GM12878 (cell line): ENCODE results near the gene KLHL24. TPM values are rescaled to one million over a fixed set of nuclear protein-coding genes. Genes with fewer than 3 reads are reported as not detected.

Source experiments
- ATAC-seq: fragments of 200-7000 bp; cut with Tn5 transposase; 3 replicates; pipeline ENCODE4 v1.9.1; 2020; ENCODE audit warnings: mild to moderate bottlenecking, moderate library complexity
- BruUV-seq: library from RNA; stranded (reverse); fragments of 400-500 nt; replicated peaks from 2 replicates; lab custom pipeline; 2021; lab: Mats Ljungman, UMichigan
- CTCF ChIA-PET: fragments of 300-600 bp; sonication (Branson Sonifier 250); formaldehyde crosslinking; extraction: SDS; loops from one replicate; lab custom pipeline; 2021; ENCODE audit warnings: inconsistent platforms; lab: Yijun Ruan, JAX
- POLR2A ChIA-PET: fragments of 350-600 bp; formaldehyde crosslinking; extraction: SDS; loops from one replicate; lab custom pipeline; 2021; ENCODE audit warnings: inconsistent platforms; lab: Charles Lee
- RAD21 ChIA-PET: fragments of 300-600 bp; sonication (Branson Sonifier 250); formaldehyde crosslinking; loops from one replicate; lab custom pipeline; 2023; ENCODE audit warnings: antibody characterized with exemption; ENCODE audit not compliant: unreplicated experiment; lab: Charles Lee
- SMC1A ChIA-PET: fragments of 300-600 bp; sonication (Branson Sonifier 250); formaldehyde crosslinking; loops from one replicate; lab custom pipeline; 2023; ENCODE audit not compliant: unreplicated experiment, uncharacterized antibody; lab: Charles Lee
- DNase-seq: peaks from one replicate; pipeline ENCODE4 v3.0.0-alpha.2; 2011; ENCODE audit warnings: low read depth, low spot score
- FAIRE-seq: peaks from 3 replicates; lab custom pipeline; 2011; peaks lifted over from hg19 to GRCh38; lab: Jason Lieb, UNC
- H2AFZ ChIP-seq: 2 replicates; pipeline ENCODE4 v1.6.0; 2011; ENCODE audit warnings: low read depth, low read length, control low read depth; ENCODE audit not compliant: control insufficient read depth
- H3K27ac ChIP-seq: 2 replicates; pipeline ENCODE4 v1.5.1; 2011; ENCODE audit warnings: control low read depth; ENCODE audit not compliant: control insufficient read depth, insufficient read depth
- H3K27me3 ChIP-seq, 2 experiments: replicated peaks in 1 of 2; 2 replicates each; pipeline versions ENCODE4 v1.6.0 to v1.6.1; 2011; ENCODE audit warnings: low read length in 1 of 2; ENCODE audit not compliant: control insufficient read depth in 2 of 2, insufficient read depth in 2 of 2
- H3K36me3 ChIP-seq, 2 experiments: 2 replicates each; pipeline ENCODE4 v1.5.1; 2011; ENCODE audit warnings: low read length in 1 of 2; ENCODE audit not compliant: control insufficient read depth in 2 of 2, insufficient read depth in 2 of 2
- H3K4me1 ChIP-seq: 2 replicates; pipeline ENCODE4 v1.6.1; 2011; ENCODE audit warnings: mild to moderate bottlenecking, low read length, moderate library complexity, mixed read lengths; ENCODE audit not compliant: control insufficient read depth, insufficient read depth
- H3K4me2 ChIP-seq: 2 replicates; pipeline ENCODE4 v1.6.0; 2011; ENCODE audit warnings: control low read depth; ENCODE audit not compliant: control insufficient read depth, insufficient read depth
- H3K4me3 ChIP-seq: fragments of 200-600 bp; sonication (generic); 2 replicates; pipeline ENCODE4 v1.5.1; 2016
- H3K79me2 ChIP-seq: 2 replicates; pipeline ENCODE4 v1.6.0; 2011; ENCODE audit warnings: low read length; ENCODE audit not compliant: control insufficient read depth, insufficient read depth
- H3K9ac ChIP-seq: 2 replicates; pipeline ENCODE4 v1.8.0; 2011; ENCODE audit warnings: low read length, control low read depth, mixed read lengths; ENCODE audit not compliant: control insufficient read depth, insufficient read depth
- H3K9me3 ChIP-seq: replicated peaks from 3 replicates; pipeline ENCODE4 v1.5.1; 2011; ENCODE audit warnings: mild to moderate bottlenecking, low read length; ENCODE audit not compliant: control insufficient read depth, insufficient read depth
- H4K20me1 ChIP-seq: 2 replicates; pipeline ENCODE4 v1.6.0; 2011; ENCODE audit not compliant: control insufficient read depth, insufficient read depth
- CEBPZ ChIP-seq: fragments of 150-350 bp; IDR thresholded peaks from 2 replicates; pipeline ENCODE4 v1.6.1; 2016; ENCODE audit warnings: low read depth, low read length
- FOXK2 ChIP-seq: fragments of 450-650 bp; IDR thresholded peaks from 2 replicates; pipeline ENCODE4 v1.6.1; 2017; ENCODE audit warnings: mild to moderate bottlenecking, moderate library complexity
- KDM1A ChIP-seq: fragments of 200-600 bp; sonication (generic); IDR thresholded peaks from 2 replicates; pipeline ENCODE4 v1.6.1; 2016; ENCODE audit warnings: borderline replicate concordance
- NFIC ChIP-seq: IDR thresholded peaks from 2 replicates; pipeline ENCODE4 v1.6.1; 2012; ENCODE audit warnings: low read depth, mild to moderate bottlenecking, inconsistent platforms, low read length, moderate library complexity
- RAD21 ChIP-seq: IDR thresholded peaks from 2 replicates; pipeline ENCODE4 v1.6.1; 2011; ENCODE audit warnings: mild to moderate bottlenecking, low read depth, low read length, moderate library complexity; ENCODE audit not compliant: insufficient read depth
- RAD51 ChIP-seq: fragments of 450-650 bp; IDR thresholded peaks from 2 replicates; pipeline ENCODE4 v1.6.1; 2016; ENCODE audit warnings: moderate library complexity, mild to moderate bottlenecking, inconsistent platforms
- SMC3 ChIP-seq: IDR thresholded peaks from 2 replicates; pipeline ENCODE4 v1.6.1; 2011; ENCODE audit warnings: low read length, improper control_type of control experiment, borderline replicate concordance
- SRF ChIP-seq, 2 experiments: IDR thresholded peaks; 2 replicates each; pipeline ENCODE4 v1.6.1; 2011; ENCODE audit warnings: low read depth in 2 of 2, low read length in 2 of 2, mild to moderate bottlenecking in 1 of 2, moderate library complexity in 1 of 2
- ZBTB40 ChIP-seq: fragments of 450-650 bp; IDR thresholded peaks from 2 replicates; pipeline ENCODE4 v1.6.1; 2016; ENCODE audit warnings: mild to moderate bottlenecking, moderate library complexity, borderline replicate concordance
- ZNF207 ChIP-seq: fragments of 450-650 bp; IDR thresholded peaks from 2 replicates; pipeline ENCODE4 v1.6.1; 2014; ENCODE audit warnings: antibody characterized with exemption, mild to moderate bottlenecking, borderline replicate concordance
- WGBS: methylation state at CpG from one replicate; pipeline ENCODE4 v1.1.6; 2016; ENCODE audit warnings: low lambda C conversion rate; ENCODE audit not compliant: insufficient replicate concordance, insufficient coverage; ENCODE audit errors: missing lambda C conversion rate; 5-methylcytosine and 5-hydroxymethylcytosine counted together
- in situ Hi-C: fragments of 300-500 bp; cut with MboI; formaldehyde crosslinking; loops from 9 replicates; pipeline ENCODE4 v1.14.3; 2018; ENCODE audit warnings: mixed read lengths
- intact Hi-C: fragments of 100-400 bp; cut with micrococcal nuclease; formaldehyde crosslinking; loops from one replicate; pipeline ENCODE4 v1.14.2; 2022; ENCODE audit not compliant: unreplicated experiment
- polyA plus RNA-seq, 11 experiments: library from polyadenylated mRNA; depleted of rRNA in 4 of 11; unstranded in 6 of 11; stranded (reverse) in 5 of 11; fragments of >200 nt; fragmentation: Nextera tagmentation in 4 of 11; fragmentation: Illumina TruSeq in 1 of 11; extraction: Ambion mirVana in 4 of 11; extraction: Trizol in 1 of 11; gene quantifications; 1 replicate in 1 of 11; 2 replicates in 10 of 11; pipeline versions ENCODE4 v1.2.1 to v1.2.3, GENCODE V29; 2011 to 2016; ENCODE audit warnings: inconsistent platforms in 2 of 11, missing spikeins in 2 of 11, low read depth in 1 of 11
- total RNA-seq, 4 experiments: library from RNA; depleted of rRNA in 3 of 4; stranded (reverse); fragments of >200 nt in 3 of 4; fragmentation: Illumina TruSeq in 1 of 4; extraction: Trizol in 1 of 4; gene quantifications; 2 replicates each; pipeline versions ENCODE4 v1.2.1 to v1.2.3, GENCODE V29; 2013 to 2021
- TF ChIP-seq, protein P1 (sequence below): fragments of 450-650 bp; IDR thresholded peaks from 2 replicates; pipeline ENCODE4 v1.6.1; 2017; ENCODE audit warnings: mild to moderate bottlenecking, low read depth, inconsistent platforms; ENCODE audit not compliant: poor library complexity, severe bottlenecking
- TF ChIP-seq, protein P2 (sequence below): IDR thresholded peaks from 2 replicates; pipeline ENCODE4 v1.6.1; 2011; ENCODE audit warnings: borderline replicate concordance, low read depth, mild to moderate bottlenecking, moderate library complexity, low read length; ENCODE audit not compliant: insufficient read depth, poor library complexity, severe bottlenecking

Gene KLHL24
- total and polyA plus RNA-seq, 10 of the 15 experiments (the other 5 are each of a cell fraction or from before 2014, with no cell fraction given), result 0.91 to 24.3 (median 5.3) TPM

- no peak for TF ChIP-seq ZBTB40
- TF ChIP-seq ZNF207, result no peak
- no peak for TF ChIP-seq KDM1A
- TF ChIP-seq NFIC, result no peak
- TF ChIP-seq FOXK2, result no peak
- no peak for TF ChIP-seq RAD21
- TF ChIP-seq SMC3, result no peak
- TF ChIP-seq, all 136 proteins: peak for 0
These were observed 74.8 kb downstream of the KLHL24 start (continued) for GRCh38 chr3:183710231-183710630.

DNA sequence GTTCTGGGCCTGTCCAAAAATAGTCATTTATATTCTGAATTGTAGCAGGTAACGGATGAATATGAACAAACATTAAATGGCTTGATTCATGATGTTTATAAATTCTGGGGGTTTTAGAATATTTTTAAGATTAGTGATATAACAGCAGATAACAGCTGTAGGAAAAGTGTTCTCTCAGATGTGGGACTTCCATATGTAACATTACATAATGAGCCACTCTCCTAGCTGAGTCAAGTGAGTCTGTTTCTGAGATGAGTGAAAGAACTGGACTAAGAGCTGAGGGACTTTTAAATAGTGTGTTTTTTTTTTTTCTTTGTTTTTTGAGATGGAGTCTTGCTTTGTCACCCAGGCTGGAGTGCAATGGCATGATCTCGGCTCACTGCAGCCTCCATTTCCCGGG lies 76.1 kb downstream of the KLHL24 start:
- WGBS, result 100% methylated on average over 3 of the region's 3 CpGs
- no peaks in the 10 kb centered on the region for H3K36me3 ChIP-seq
- no peak overlapping the region for H3K9ac ChIP-seq
- peaks cover 45% of the 10 kb centered on the region for H3K79me2 ChIP-seq
- no peaks in the 10 kb centered on the region for H3K27me3 ChIP-seq
- H3K4me3 ChIP-seq, result no peak overlapping the region
- no TSS peak for BruUV-seq
- ChIA-PET RAD21 (interaction anchor here (0.7 kb wide), 1 partner anchor 15 kb away, joined by 3 read pairs; no protein-coding TSS in a partner anchor), SMC1A (no interaction called here), POLR2A (no interaction called here), CTCF (no interaction called here)
- no peak overlapping the region for H3K27ac ChIP-seq
- DNase-seq (no peak), ATAC-seq (no peak), FAIRE-seq (no peak)
- no peaks in the 10 kb centered on the region; the same call in 2 of the 3 replicates for H3K9me3 ChIP-seq
- H2AFZ ChIP-seq, result no peak overlapping the region
- no peak overlapping the region for H3K4me2 ChIP-seq
- intact Hi-C loops, result no loop called here
- H3K4me1 ChIP-seq, result no peaks in the 10 kb centered on the region
- in situ Hi-C loops, result no loop called here
- no peaks in the 10 kb centered on the region; the same call in 1 of the 2 replicates for H4K20me1 ChIP-seq
- TF ChIP-seq, protein P1, sequence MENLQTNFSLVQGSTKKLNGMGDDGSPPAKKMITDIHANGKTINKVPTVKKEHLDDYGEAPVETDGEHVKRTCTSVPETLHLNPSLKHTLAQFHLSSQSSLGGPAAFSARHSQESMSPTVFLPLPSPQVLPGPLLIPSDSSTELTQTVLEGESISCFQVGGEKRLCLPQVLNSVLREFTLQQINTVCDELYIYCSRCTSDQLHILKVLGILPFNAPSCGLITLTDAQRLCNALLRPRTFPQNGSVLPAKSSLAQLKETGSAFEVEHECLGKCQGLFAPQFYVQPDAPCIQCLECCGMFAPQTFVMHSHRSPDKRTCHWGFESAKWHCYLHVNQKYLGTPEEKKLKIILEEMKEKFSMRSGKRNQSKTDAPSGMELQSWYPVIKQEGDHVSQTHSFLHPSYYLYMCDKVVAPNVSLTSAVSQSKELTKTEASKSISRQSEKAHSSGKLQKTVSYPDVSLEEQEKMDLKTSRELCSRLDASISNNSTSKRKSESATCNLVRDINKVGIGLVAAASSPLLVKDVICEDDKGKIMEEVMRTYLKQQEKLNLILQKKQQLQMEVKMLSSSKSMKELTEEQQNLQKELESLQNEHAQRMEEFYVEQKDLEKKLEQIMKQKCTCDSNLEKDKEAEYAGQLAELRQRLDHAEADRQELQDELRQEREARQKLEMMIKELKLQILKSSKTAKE, result no peak
- TF ChIP-seq RAD51 (no peak), SRF (IDR thresholded peaks at IDR 0.05; ENCODE audit: low read depth in 2 of 2, low read length in 2 of 2) (no peak), CEBPZ (no peak)
- TF ChIP-seq, protein P2, sequence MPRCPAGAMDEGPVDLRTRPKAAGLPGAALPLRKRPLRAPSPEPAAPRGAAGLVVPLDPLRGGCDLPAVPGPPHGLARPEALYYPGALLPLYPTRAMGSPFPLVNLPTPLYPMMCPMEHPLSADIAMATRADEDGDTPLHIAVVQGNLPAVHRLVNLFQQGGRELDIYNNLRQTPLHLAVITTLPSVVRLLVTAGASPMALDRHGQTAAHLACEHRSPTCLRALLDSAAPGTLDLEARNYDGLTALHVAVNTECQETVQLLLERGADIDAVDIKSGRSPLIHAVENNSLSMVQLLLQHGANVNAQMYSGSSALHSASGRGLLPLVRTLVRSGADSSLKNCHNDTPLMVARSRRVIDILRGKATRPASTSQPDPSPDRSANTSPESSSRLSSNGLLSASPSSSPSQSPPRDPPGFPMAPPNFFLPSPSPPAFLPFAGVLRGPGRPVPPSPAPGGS, result no peak
